PFSK-1 (cell line): ENCODE data around the gene INSIG1.

ENCODE experiments used
- FOXP2 ChIP-seq: optimal IDR thresholded peaks from 2 replicates; pipeline ENCODE3; 2011; ENCODE audit warnings: borderline replicate concordance, control low read depth, inconsistent platforms; ENCODE audit not compliant: insufficient read depth; ENCODE audit errors: extremely low read length, extremely low read depth
- POLR2AphosphoS5 ChIP-seq: IDR thresholded peaks from 2 replicates; pipeline ENCODE4 v1.6.1; 2012; ENCODE audit warnings: low read depth, mild to moderate bottlenecking, control low read depth, low read length, moderate library complexity
- REST ChIP-seq, 2 experiments: IDR thresholded peaks; 2 replicates each; pipeline versions ENCODE4 v1.6.1 to v1.8.0; 2011 to 2012; ENCODE audit warnings: low read depth in 2 of 2, low read length in 2 of 2, control low read depth in 1 of 2, inconsistent platforms in 1 of 2, mild to moderate bottlenecking in 1 of 2, moderate library complexity in 1 of 2; ENCODE audit not compliant: insufficient read depth in 1 of 2
- SIN3A ChIP-seq: IDR thresholded peaks from 2 replicates; pipeline ENCODE4 v1.6.1; 2012; ENCODE audit warnings: mild to moderate bottlenecking, low read length, moderate library complexity, borderline replicate concordance; ENCODE audit not compliant: insufficient read depth
- TAF1 ChIP-seq: IDR thresholded peaks from 2 replicates; pipeline ENCODE4 v1.6.1; 2012; ENCODE audit warnings: low read length, control low read depth, borderline replicate concordance; ENCODE audit not compliant: insufficient read depth

The INSIG1 gene

GRCh38 chr7:155288055-155288454 is 9.6 kb upstream of the INSIG1 start:
- TF ChIP-seq SIN3A (no peak), POLR2AphosphoS5 (no peak), TAF1 (no peak), FOXP2 (no peak), REST (IDR thresholded peaks at IDR 0.05; ENCODE audit: insufficient read depth in 1 of 2, low read depth in 2 of 2, low read length in 2 of 2) (no peak)

- TF ChIP-seq REST (IDR thresholded peaks at IDR 0.05; ENCODE audit: insufficient read depth in 1 of 2, low read depth in 2 of 2, low read length in 2 of 2) (no peak), TAF1 (no peak), POLR2AphosphoS5 (no peak), FOXP2 (no peak), SIN3A (no peak)
Observed at GRCh38 chr7:155289107-155289506, 8.6 kb upstream of the INSIG1 start.

- TF ChIP-seq SIN3A: no peak
- no peak for TF ChIP-seq POLR2AphosphoS5
- TF ChIP-seq REST (IDR thresholded peaks at IDR 0.05; ENCODE audit: insufficient read depth in 1 of 2, low read depth in 2 of 2, low read length in 2 of 2): no peak
- TF ChIP-seq FOXP2: no peak
- TF ChIP-seq TAF1: no peak
Observed at GRCh38 chr7:155289949-155290501, 7.7 kb upstream of the INSIG1 start.

GRCh38 chr7:155291045-155291530 is 6.6 kb upstream of the INSIG1 start:
- TF ChIP-seq REST (IDR thresholded peaks at IDR 0.05; ENCODE audit: insufficient read depth in 1 of 2, low read depth in 2 of 2, low read length in 2 of 2) (no peak), TAF1 (no peak), POLR2AphosphoS5 (no peak), SIN3A (no peak), FOXP2 (no peak)
